SK-N-MC (cell line): ENCODE results near the gene ZNF423.

Source experiments
- EZH2 ChIP-seq: fragments of 200-600 bp; sonication (generic); IDR thresholded peaks from one replicate; pipeline ENCODE4 v1.6.1; 2017; ENCODE audit warnings: antibody characterized with exemption
- FOXP2 ChIP-seq: optimal IDR thresholded peaks from 2 replicates; pipeline ENCODE3; 2011; ENCODE audit warnings: mild to moderate bottlenecking, moderate library complexity; ENCODE audit not compliant: insufficient read depth; ENCODE audit errors: extremely low read length, control extremely low read depth
- POLR2AphosphoS5 ChIP-seq: IDR thresholded peaks from 2 replicates; pipeline ENCODE4 v1.6.1; 2012; ENCODE audit warnings: mild to moderate bottlenecking, low read depth, low read length, borderline replicate concordance

DNA sequence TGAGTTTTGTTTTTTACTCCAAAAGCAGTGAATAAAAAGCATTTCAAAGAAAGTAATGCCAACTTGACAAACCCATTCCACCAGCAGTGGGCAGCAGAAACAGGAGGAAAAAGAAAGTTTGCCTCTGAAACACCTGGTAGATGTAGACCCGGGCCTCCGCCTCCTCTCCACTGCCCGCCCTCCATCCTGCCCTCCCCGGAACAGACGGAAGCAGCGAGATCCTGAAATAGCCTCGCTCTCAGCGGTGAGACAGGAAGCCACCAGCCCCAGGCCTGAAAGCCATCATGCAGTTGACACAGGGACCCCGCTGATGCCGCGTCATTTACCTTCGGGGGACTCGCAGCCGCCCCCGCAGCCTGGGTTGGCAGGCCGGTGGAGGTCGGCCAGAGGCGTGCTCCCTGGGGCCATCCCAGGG is 414.5 kb downstream of the ZNF423 start:
- TF ChIP-seq POLR2AphosphoS5 = no peak
- no peak for TF ChIP-seq EZH2
- TF ChIP-seq FOXP2 = no peak
